Astrocyte of the spinal cord (primary cell): Measurements from ENCODE around the gene COX18.
A peak's percentile ranks its signal among the peaks of the same experiment; 100 is the strongest.

Source experiments
- DNase-seq: peaks from one replicate; pipeline ENCODE4 v3.0.0; 2011; ENCODE audit warnings: low read depth, low spot score
- H3K4me3 ChIP-seq: 2 replicates; pipeline ENCODE4 v1.5.1; 2011; ENCODE audit warnings: low read depth, mild to moderate bottlenecking, low read length, moderate library complexity
- CTCF ChIP-seq: IDR thresholded peaks from 2 replicates; pipeline ENCODE4 v1.5.1; 2012; ENCODE audit warnings: low read depth, mild to moderate bottlenecking, low read length, inconsistent platforms
- in situ Hi-C: cut with HindIII; loops from 2 replicates; pipeline ENCODE4 v1.10.0; 2017; ENCODE audit warnings: low sequenced_read_pairs

COX18 gene

DNA sequence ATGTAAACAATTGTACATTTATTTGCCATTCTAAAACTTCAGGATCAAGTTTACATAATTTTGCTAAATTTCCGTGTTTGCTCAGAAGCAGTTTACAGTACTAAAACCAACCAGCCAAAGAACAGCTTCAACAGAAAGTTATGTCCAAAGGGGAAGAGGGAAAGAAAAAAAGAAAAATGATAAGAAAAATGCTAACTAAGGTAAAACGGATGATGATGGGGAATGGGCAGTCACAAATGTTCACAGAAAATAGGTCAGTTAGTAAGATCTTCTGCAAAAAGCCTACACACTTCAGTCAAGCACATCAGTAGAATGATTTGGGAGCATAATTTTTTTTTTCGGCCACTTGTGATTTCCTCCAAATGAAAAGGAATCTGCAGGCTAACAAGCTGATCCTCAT lies 6.3 kb upstream of the COX18 start:
- no peak overlapping the region for H3K4me3 ChIP-seq
- no peak for DNase-seq
- no peak for TF ChIP-seq CTCF
- in situ Hi-C loops = no loop called here

- peak overlapping the region; percentile 80 for H3K4me3 ChIP-seq
- in situ Hi-C loops = no loop called here
- DNase-seq = no peak
- TF ChIP-seq CTCF = no peak
Measured at GRCh38 chr4:73070074-73070390, 516 bp upstream of the COX18 start.

GRCh38 chr4:73068491-73069337 lies 802 bp downstream of the COX18 start:
- in situ Hi-C loops = no loop called here
- no peak for TF ChIP-seq CTCF
- H3K4me3 ChIP-seq = peak overlapping the region; percentile 80

DNA sequence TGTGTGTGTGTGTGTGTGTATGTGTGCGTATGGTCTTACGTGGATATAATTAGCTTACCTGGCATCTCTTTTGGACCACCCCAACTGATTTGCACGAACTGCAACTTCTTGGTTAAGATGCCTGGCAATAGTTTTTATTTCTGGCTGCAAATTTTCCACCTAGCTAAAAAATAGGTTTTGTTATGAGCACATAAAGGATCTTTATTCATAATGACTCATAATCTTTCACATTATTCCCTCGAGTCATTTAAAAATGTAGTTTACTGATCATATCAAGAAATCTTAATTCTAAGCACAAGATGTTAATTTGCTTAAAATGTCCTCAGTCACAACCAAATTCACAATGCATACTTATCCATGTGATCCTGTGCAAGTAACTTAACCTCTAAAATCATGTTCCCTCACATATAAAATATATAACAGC lies 1.5 kb downstream of the COX18 start:
- peak overlapping the region; percentile 80 for H3K4me3 ChIP-seq
- DNase-seq = peak; percentile 24
- no peak for TF ChIP-seq CTCF
- in situ Hi-C loops = no loop called here

More at GRCh38 chr4:73068491-73069337, 802 bp downstream of the COX18 start:
- peak; percentile 53 for DNase-seq

DNA sequence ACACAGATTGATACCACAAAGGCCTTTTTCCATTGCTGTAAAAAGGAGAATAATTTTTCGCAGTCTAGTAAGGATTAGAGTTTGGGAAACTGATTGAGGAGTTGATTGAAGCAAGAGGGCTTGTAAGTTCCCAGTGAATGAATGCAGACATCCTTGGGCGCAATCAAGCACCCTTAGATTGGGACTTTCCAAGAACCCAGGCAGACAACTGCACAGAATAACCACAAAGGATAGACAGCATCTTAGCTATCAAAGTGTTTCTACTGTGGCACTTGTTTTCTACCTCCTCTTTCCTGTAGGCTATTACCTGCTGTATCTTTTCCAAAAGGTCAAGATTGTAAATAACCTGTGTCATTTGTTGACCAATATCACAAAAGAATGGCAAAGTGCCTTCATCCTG lies 2.6 kb downstream of the COX18 start:
- H3K4me3 ChIP-seq = no peak overlapping the region
- TF ChIP-seq CTCF = no peak
- DNase-seq = no peak
- in situ Hi-C loops = no loop called here

- in situ Hi-C loops = no loop called here
- no peak for TF ChIP-seq CTCF
- H3K4me3 ChIP-seq = no peak overlapping the region
- DNase-seq = no peak
Measured at GRCh38 chr4:73066445-73066844, 3.1 kb downstream of the COX18 start.
